Jurkat, Clone E6-1 (cell line): ENCODE results near the gene GRM2.
"Not testable (repeated sequence)": the region's sequence is repeated elsewhere in the genome, so short reads cannot be mapped to it uniquely, and the experiment has no call there.

Experiments
- DNase-seq: peaks from one replicate; pipeline ENCODE4 v3.0.0-alpha.2; 2011; ENCODE audit warnings: low read depth, low spot score
- H3K4me3 ChIP-seq: 2 replicates; pipeline ENCODE4 v1.5.1; 2011; ENCODE audit warnings: mild to moderate bottlenecking, low read length, control low read depth, moderate library complexity

GRM2 gene

DNA sequence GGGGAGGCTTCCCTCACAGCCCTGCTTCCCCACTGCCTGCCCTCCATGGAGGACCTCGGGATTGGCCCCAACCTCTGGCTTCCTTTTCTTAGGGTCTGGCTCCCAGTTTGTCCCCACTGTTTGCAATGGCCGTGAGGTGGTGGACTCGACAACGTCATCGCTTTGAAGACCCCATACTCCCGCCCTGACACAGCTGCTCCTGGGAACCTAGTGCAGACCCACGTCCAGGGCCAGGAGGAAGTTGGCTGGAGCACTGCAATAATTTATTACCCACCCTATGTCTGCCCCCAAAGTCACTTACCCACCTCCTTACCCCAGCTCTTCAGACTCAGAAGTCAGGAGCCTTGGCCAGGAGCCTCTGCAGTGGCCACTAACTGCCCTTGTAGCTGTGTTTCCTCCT is 11.1 kb downstream of the GRM2 start:
- no peak for DNase-seq

DNA sequence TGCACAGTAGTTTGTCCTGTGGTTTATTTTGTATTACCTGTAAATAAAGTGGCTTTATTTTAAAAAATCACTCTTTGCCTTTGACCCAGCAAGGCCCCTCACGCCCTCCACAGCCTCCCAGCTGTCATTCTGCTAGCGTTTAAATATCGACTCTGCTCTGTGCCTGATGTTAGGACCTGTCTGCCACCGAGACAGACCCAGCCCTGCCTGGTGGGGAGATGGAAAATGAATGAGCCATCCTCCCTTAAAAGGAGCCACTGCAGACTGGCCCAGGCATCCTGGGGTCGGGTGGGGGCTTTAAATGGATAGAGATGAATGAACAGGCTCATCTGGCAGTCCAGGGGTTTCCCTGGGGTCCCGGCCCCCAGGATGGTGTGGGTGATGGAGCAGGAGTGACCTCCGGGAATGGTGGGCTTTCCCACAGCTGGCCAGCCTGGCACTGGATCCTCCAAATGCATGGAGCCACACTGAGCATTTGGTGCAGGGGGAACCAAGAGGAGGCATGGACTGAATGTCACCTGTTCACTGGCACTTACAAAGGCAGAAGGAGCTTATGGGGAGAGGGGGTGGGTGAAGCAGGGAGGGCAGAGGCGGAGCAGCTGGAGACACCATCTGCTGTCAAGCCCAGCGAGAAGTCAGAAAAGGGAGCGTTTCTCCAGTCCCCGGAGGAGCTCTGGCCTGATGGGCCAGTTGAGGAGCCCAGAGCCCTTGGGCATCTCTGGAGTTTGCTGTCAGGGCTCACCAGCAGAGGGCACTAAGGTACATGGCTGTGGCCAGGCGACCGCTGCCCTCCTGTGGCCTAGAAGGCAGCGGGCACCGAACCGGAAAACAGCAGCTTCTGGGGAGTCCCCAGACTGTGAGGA is 11.9 kb downstream of the GRM2 start:
- H3K4me3 ChIP-seq: no peak overlapping the region
- DNase-seq: peak; percentile 62

More for the DNA sequence above, 11.1 kb downstream of the GRM2 start:
- H3K4me3 ChIP-seq: no peak overlapping the region

DNA sequence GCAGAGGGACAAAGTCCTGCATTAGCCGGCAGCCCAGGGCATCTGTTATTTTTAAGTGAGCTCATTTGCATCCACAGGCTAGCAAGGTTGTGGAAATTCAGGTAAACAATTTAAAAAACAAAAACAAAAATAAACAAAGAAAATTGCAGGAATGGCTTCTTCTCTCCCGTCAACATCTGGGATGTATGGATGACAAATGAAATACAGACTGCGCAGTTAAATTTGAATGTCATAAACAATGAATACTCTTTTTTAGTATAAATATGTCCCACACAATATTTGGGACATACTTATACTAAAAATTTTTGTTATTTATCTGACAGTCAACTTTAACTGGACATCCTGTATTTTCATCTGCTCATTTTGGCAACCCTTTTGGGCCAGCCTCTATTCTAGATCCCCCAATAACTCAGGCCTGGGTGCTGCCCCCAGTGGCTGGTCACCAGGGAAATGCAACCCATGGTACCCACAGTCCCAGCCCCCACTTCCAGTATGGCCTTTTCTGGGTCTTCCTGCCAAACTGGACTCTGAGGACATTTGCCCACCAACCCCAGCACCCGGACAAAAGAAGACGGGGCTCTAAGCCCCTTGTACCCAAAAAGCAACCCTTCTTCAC is 12.7 kb downstream of the GRM2 start:
- H3K4me3 ChIP-seq: no peak overlapping the region
- DNase-seq: no peak

DNA sequence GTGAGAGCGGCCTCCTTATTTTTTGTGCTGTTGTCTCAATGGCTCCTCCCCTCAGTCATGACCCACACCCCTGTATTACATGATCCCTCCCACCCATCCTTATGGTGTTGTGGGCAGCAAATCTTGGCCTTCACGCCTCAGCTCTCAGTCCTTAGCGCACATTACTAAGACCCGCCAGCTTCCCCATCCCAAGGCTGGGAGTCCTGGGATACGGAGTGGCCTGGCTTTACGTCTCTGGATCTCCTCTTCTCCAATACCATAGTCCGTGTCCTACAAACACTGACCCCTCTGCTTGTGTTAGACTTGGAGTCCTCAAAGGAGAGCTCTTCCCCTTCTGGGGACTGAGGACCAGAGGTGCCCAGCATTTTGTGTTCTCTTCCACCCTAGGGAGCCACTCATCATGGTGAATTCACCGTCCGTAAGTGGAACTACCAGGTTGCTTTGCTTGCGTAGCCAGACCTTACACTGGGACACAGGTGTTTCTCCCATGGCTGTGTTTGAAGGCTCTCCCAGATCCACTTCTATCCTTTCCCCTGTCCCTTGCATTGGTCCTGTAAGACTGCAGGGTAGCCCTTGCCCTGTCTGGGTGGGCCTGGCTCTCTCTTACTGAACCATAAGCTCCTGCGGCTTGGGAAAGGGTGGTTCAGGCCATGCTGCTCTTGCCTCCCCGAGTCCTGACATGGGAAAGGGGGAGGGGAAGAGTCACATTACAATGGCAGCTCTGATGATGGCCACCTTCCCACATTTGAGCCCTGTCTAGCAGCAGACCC is 13.6 kb downstream of the GRM2 start:
- no peak for DNase-seq
- no peak overlapping the region for H3K4me3 ChIP-seq

DNA sequence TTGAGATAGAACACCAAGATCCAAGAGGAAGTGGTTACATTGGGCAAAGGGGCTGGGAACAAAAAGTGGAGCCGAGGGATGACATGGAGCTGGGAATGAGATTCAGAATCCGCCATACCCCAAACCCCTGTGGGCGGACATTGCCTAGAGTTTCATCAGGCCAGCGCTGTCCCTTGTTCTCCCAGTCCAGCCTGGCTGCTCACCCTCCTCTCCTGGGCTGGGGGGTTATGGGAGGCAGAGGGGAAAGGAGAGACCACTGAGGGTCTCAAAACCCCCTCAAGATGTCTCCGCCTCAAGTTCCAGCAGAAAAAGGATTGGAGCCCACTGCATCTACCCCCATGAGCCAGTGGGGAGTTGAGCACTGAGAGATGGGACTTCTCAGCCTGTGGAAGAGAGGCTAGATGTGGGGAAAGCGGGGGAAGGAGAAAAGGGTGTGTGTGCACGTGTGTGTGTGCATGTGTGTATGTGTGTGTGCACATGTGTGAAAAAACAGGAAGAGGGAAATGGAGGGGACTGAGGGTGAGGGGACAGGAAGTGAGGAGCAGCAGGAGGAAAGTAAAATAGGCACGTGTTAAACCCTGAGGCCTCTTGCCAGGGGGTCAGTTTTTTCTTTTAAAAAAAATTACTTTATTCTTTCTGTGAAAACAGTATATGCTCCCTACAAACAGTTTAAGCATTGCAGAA is 14.3 kb downstream of the GRM2 start:
- no peak overlapping the region for H3K4me3 ChIP-seq
- DNase-seq: peak; percentile 32

DNA sequence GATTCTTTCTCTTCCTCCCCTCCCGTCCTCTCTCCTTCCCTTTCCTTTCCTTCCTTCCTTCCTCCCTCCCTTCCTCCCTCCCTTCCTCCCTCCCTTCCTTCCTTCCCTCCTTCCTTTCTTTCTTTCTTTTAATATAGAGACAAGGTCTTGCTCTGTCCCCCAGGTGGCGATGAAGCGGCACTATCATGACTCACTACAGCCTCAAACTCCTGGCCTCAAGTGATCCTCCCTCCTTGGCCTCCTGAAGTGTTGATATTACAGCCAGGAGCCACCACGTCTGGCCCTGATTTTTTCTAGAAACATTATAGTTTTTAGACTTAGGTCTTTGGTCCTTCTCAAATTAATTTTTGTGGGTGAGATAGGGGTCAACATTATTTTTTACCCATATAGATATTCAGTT is 15.5 kb downstream of the GRM2 start:
- peak; percentile 16 for DNase-seq
- no peak overlapping the region for H3K4me3 ChIP-seq

DNA sequence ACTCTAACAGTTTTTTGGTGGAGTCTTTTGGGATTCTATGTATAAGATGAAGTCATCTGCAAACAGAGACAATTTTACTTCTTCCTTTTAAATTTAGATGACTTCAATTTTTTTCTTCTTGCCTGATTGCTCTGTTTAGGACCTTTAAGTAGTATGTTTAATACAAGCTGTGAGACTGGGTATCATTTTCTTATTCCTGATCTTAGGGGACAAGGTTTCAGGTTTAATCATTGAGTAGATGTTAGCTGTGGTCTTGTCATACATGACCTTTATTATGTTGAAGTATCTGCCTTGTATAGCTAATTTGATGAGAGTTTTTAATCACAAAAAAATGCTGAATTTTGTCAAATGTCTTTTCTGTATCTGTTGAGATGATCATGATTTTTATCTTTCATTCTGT is 20.6 kb downstream of the GRM2 start:
- no peak overlapping the region for H3K4me3 ChIP-seq
- no peak for DNase-seq

DNA sequence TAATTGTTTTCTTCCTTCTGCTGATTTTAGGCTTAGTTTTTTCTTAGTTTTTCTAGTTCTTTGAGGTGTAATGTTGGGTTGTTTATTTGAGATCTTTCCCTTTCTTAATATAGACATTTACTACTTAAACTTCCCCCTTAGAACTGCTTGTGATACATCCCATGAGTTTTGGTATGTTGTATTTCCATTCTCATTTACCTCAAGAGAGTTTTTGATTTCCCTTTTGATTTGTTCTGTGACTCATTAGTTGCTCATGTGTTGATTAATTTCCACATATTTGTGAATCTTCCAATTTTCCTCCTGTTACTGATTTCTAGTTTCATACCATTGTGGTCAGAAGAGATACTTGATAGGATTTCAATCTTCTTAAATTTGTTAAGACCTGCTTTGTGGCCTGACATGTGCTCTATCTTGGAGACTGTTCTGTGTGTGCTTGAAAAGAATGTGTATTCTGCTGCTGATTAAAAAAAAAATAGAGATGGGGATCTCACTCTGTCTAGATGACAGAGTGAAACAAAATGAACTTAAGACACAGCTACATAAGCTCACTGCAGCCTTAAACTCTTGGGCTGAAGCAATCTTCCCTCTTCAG is 22.3 kb downstream of the GRM2 start:
- H3K4me3 ChIP-seq: no peak overlapping the region
- DNase-seq: no peak

DNA sequence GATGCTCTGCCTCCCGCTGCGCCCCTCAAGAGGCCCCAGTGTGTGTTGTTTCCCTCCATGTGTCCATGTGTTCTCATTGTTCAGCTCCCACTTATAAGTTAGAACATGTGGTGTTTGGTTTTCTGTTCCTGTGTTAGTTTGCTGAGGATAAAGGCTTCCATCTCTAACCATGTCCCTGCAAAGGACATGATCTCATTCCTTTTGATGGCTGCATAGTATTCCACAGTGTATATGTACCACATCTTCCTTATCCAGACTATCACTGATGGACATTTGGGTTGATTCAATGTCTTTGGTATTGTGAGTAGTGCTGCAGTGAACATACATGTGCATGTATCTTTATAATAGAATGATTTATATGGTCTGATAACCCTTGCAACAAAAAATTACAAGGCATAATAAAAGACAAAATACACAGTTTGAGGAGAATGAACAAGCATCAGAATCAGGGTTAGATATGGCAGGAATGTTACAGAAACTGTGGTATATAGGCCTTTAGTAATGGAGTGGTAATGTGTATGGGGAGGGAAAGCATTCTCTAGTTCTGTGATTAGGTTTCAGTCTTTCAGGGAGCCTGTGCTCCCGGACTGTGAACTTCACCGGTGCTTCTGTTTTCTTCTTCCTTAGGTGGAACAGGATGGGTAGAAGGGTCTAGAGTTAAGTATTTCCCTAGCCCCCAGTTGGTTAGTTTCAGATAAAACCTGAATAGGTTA is 27.1 kb downstream of the GRM2 start:
- no peak for DNase-seq
- H3K4me3 ChIP-seq: no peak overlapping the region

DNA sequence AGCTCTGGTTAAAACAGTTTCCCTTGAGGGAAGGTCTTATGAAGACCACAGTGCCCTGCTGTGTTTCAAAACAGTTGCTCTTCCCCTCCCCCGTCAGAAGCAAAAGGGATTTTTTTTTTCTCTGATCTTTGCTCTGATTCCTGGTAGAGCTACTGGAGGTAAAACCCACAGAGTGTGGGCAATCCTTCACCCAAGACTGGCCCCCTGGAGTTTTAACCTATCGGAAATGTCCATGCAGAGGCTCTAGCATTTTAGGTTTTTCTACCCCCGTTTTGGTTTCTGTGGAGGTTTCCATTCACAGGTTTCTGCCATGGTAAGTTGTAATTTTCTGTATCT is 27.7 kb downstream of the GRM2 start:
- peak; percentile 36 for DNase-seq
- H3K4me3 ChIP-seq: no peak overlapping the region

DNA sequence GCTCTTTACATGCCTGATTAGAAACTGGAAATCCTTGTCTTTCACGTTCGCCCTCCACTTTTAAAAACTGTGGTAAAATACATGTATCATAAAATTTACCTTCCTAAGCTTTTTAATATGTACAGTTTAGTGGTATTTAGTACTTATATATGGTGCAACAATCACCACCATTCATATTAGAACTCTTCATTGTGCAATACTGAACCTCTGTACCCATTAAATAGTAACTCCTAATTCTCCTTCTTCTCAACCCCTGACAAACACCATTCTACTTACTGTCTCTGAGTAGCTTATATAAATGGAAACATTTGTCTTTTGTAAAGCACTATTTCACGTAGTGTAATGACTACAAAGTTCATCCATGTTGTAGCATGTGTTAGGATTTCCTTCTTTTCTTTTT is 28.2 kb downstream of the GRM2 start:
- DNase-seq: no peak
- H3K4me3 ChIP-seq: no peak overlapping the region

DNA sequence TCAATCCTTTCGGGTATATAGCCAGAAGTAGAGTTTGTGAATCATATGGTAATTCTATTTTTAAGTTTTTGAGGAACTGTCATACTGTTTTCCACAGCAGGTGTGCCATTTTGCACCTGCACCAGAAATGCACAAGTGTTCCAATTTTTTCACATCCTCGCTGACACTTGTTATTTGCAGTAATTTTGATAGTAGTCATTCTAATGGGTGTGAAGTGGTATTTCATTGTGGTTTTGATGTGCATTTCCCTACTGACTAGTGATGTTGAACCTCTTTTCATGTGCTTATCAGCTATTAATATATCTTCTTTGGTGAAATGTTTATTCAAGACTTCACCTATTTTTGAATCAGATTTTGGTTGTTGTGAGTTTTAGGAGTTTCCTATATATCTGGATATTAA is 29.1 kb downstream of the GRM2 start:
- no peak overlapping the region for H3K4me3 ChIP-seq

DNA sequence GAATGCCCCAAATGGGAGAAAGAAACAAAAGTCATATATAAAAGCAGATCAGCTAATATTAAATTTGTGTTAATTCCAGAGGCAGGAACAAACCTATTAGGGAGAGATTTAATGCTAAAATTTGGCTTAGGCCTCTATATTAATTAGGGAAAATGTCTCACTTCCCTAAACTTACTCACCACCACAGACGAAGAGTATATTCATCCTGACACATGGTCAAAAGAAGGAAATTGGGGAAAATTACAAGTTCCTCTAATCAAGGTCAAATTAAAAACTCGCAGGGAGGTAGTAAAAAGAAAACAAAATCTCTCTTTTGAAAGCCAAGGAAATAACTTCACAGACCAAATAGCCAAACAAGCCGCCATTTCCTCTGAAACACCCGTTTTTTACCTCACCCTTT is 32.2 kb downstream of the GRM2 start:
- DNase-seq: no peak
- no peak overlapping the region for H3K4me3 ChIP-seq

More for the DNA sequence above, 29.1 kb downstream of the GRM2 start:
- no peak for DNase-seq

DNA sequence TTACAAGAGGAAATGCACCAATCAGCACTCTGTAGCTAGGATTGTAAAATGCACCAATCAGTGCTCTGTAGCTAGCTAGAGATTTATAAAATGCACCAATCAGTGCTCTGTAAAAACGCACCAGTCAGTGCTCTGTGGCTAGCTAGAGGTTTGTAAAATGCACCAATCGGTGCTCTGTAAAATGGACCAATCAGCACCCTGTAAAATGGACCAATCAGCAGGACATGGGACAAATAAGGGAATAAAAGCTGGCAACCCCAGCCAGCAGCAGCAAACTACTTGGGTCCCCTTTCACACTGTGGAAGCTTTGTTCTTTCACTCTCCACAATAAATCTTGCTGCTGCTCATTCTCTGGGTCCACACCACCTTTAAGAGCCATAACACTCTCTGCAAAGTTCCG is 35.5 kb downstream of the GRM2 start:
- not testable (repeated sequence) for H3K4me3 ChIP-seq, DNase-seq

DNA sequence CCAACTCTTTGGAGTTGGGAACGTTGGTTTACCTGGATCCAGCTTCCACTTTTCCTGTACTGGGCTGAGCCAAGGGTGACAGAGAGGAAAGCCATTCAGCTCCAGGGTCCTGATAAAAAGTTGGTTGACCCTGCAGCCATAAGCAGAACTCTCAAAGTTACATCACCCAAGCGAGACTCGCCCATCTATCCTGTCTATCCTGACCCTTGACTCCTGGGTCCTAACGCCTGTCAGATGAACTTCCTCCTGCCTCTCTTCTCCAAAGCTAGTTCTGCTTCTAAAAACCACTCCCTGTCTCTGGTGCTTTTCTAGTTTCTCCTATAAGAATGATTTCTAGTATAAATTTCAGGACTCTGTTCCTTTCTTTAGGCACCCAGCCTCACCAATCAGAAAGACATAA is 36.1 kb downstream of the GRM2 start:
- not testable (repeated sequence) for H3K4me3 ChIP-seq, DNase-seq

DNA sequence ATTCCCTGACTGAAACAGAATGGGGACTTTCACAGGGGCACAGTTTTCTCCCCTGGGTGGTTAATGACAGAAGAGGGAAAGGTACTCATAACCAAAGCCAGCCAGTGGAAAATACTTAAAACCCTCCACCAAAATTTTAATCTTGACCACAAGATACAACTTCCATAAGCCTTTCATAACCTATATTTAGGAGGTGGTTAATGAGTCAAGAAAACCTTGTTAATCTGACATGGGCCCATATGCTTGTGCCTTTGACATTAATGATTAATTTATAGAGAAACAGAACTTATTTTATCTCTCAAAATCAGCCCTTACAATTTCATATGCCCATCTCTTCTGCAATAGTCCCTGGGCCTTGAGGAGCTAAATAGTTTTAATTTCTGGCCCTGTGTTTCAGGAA is 41.0 kb downstream of the GRM2 start:
- DNase-seq: no peak
- no peak overlapping the region for H3K4me3 ChIP-seq

DNA sequence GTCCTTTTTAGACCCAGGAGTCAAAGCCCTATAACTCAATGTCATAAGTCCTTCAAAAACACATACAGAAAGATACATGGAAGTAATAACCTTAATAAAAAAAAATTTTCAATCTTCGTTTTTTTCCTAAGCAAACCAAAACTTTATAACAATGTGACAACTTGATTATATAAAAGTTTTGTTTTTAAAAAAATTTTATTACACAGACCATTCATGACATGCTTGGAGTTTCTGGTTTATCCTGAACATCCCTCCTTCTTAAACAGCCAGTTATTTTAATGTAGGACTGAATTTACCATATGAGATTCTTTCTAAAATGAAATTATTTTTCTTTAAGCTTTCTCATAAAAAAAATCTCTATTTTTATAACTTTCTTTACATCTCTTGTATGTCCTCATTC is 41.5 kb downstream of the GRM2 start:
- no peak overlapping the region for H3K4me3 ChIP-seq
- DNase-seq: no peak

DNA sequence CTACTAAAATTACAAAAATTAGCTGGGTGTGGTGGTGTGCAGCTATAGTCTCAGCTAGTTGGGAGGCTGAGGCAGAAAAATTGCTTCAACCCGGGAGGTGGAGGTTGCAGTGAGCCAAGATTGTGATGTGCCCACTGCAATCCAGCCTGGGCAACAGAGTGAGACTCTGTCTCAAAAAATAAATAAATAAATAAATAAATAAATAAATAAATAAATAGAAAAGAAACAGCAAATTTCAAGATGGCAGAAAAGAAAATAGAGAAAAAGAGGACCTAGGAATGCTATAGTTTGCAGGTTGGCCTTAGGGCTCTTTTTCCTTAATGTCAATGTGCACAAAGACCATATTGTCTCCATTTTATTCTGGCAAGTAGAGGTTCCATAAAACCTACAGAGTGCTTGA is 44.0 kb downstream of the GRM2 start:
- H3K4me3 ChIP-seq: no peak overlapping the region
- DNase-seq: no peak

DNA sequence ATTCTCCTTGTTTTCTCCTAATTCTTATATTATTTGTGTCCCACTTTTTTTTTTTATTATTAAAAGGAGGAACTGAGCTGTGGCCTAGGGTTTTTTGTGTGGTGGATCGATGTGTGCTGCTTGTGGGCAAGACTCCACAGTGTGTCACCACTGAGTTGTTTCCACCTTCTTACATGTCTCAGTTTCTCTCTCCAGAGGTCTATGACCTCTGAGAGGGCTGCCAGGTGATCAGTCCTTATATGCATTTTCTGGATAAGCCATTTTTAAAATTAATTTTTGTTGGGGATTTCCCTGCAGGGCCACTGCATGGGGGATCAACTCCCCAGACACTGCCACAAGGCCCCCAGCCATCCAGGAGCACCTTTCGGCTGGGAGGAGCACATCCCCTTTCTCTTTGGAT is 44.4 kb downstream of the GRM2 start:
- no peak overlapping the region for H3K4me3 ChIP-seq
- DNase-seq: no peak
